Activated naive CD4-positive, alpha-beta T cell treated with anti-CD3 and anti-CD28 coated beads for 36 hours (primary cell): ENCODE measurements around the gene CLIC4. TPM values are rescaled to one million over a fixed set of nuclear protein-coding genes. Genes with fewer than 3 reads are reported as not detected.

Experiments
- CTCF ChIA-PET: fragments of 350-600 bp; sonication (Branson Sonifier 250); formaldehyde crosslinking; loops from one replicate; lab custom pipeline; 2021; ENCODE audit warnings: antibody characterized with exemption; lab: Charles Lee
- DNase-seq: peaks from one replicate; pipeline ENCODE4 v3.0.0-alpha.2; 2020
- H3K27ac Mint-ChIP-seq: one replicate; pipeline ENCODE4 v1.8.0; 2021; ENCODE audit warnings: mild to moderate bottlenecking, mixed read lengths
- H3K27me3 Mint-ChIP-seq: one replicate; pipeline ENCODE4 v1.8.0; 2021; ENCODE audit warnings: low read depth, mixed read lengths
- H3K36me3 Mint-ChIP-seq: one replicate; pipeline ENCODE4 v1.8.0; 2021; ENCODE audit warnings: low read depth, mixed read lengths
- H3K4me1 Mint-ChIP-seq: one replicate; pipeline ENCODE4 v1.8.0; 2021; ENCODE audit warnings: low read depth, mixed read lengths
- H3K4me3 Mint-ChIP-seq: one replicate; pipeline ENCODE4 v1.8.0; 2021; ENCODE audit warnings: mild to moderate bottlenecking, moderate library complexity, mixed read lengths
- H3K9me3 Mint-ChIP-seq: one replicate; pipeline ENCODE4 v1.8.0; 2021; ENCODE audit warnings: mixed read lengths
- intact Hi-C: fragments of 100-400 bp; cut with micrococcal nuclease; formaldehyde crosslinking; loops from one replicate; pipeline ENCODE4 v1.15.1; 2023
- total RNA-seq, 2 experiments: library from RNA; stranded (reverse); gene quantifications; one replicate each; pipeline ENCODE4 v1.2.3, GENCODE V29; 2021

CLIC4 gene
- total RNA-seq, 2 experiments from 2014 or later = 38.0 to 44.3 TPM

DNA sequence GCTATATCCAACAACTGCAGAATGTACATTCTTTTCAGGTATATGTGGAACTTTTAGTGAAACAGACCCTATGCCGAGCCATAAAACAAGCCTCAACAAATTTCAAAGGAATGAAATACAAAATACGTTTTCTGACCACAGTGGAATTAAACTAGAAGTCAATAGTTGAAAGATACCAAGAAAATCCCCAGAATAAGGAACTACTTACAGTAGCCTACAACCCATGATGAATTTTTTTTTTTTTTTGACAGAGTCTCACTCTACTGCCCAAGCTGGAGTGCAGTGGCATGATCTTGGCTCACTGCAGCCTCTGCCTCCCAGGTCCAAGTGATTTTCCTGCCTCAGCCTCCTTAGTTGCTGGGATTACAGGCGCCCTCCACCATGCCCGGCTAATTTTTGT is 101.4 kb downstream of the CLIC4 start:
- no peak overlapping the region for H3K27ac Mint-ChIP-seq
- DNase-seq = no peak
- no peaks in the 10 kb centered on the region for H3K36me3 Mint-ChIP-seq
- CTCF ChIA-PET = interaction anchor here (0.6 to 4.4 kb wide), 6 partner anchors 10 to 358 kb away, joined by 3 to 58 read pairs (median 14); no protein-coding TSS in a partner anchor
- H3K4me1 Mint-ChIP-seq = peaks cover 7% of the 10 kb centered on the region
- intact Hi-C loops = no loop called here
- H3K9me3 Mint-ChIP-seq = no peaks in the 10 kb centered on the region
- peaks cover 6% of the 10 kb centered on the region for H3K27me3 Mint-ChIP-seq
- H3K4me3 Mint-ChIP-seq = no peak overlapping the region

DNA sequence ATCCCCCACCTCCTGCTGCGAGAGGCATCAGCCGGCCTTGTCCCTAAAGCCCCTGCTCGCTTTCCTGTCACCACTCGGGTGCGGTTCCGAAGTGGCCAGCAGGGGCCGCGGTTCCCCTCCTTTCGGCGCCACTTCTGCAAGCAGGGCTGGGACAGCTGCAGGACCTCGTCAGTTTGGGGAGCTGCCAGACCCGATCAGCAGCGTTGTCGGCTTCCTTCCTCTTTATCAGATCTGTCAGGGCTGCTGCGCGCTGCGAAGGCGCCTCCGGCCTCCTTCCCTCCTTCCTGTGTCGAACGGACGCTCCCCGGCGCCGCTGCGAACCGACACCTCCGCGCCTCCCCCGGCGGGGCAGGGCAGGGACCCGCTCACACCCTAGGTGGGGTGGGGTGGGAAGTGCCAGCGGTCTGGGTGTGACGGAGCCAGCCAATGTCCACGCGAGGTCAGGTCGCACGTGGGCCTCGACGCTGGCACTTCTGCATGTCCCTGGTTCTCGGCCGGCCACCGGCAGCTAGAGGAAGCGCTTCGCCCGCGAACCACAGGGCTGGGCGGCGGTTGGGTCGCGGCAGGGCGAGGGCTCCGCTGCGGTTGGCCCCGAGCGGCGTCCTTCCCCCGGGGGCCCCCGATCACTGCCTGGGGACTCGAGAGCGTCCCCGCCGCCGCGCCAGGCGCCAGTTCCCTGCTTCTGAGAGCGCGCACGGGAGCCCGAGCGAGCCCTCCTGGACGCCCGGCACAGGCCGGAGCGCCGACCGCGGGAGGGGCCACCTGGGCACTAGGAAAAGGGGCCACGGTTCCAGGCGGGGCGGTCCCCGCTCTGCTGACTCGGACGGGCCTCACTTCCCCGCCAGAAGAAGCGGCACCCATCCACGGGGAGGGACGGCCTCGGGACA is 103.0 kb downstream of the CLIC4 start:
- H3K27ac Mint-ChIP-seq = no peak overlapping the region
- CTCF ChIA-PET = interaction anchor here (0.6 to 4.4 kb wide), 28 partner anchors 12 to 363 kb away, joined by 3 to 58 read pairs (median 4); partner anchors contain the start of gene RUNX3
- H3K27me3 Mint-ChIP-seq = peaks cover 3% of the 10 kb centered on the region
- peaks cover 7% of the 10 kb centered on the region for H3K4me1 Mint-ChIP-seq
- H3K9me3 Mint-ChIP-seq = no peaks in the 10 kb centered on the region
- peak overlapping the region; percentile 70 for H3K4me3 Mint-ChIP-seq
- DNase-seq = peak; percentile 94
- intact Hi-C loops = loop anchor here (1.0 to 2.0 kb wide), 7 partner anchors 51 to 357 kb away; no protein-coding TSS in a partner anchor
- H3K36me3 Mint-ChIP-seq = no peaks in the 10 kb centered on the region

DNA sequence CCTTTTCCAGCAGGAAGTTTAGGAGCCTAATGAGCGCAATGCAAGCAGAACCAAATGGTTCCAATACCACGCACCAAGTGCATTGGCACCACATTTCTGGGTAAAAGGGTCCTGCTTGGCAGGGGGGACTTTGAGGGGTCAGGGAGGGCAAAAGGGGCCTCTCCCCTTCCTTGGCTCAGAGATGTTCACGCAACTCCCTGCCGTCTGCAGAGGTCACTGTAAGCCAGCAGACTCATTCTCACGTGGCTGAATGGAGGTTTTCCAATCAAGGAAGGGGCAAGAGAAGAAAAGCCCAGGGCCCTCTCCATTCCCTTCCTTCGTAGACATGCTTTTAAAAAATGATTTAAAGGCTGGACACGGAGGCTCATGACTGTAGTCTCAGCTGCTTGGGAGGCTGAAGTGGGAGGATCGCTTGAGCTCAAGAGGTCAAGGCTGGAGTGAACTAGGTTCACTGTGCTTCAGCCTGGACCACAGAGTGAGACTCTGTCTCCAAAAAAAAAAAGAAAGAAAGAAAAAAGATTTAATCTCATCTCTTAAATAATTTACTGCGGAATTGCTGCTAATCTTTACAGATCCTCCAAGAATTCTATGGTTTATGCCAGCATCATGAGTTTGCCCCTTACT is 104.5 kb downstream of the CLIC4 start:
- Mint-ChIP-seq H3K36me3 (no peaks in the 10 kb centered on the region), H3K4me1 (peaks cover 7% of the 10 kb centered on the region), H3K4me3 (peak overlapping the region; percentile 7), H3K27me3 (peaks cover 3% of the 10 kb centered on the region), H3K27ac (no peak overlapping the region), H3K9me3 (no peaks in the 10 kb centered on the region)
- intact Hi-C loops = loop anchor here (2.0 kb wide), 2 partner anchors 49 to 105 kb away; no protein-coding TSS in a partner anchor
- peak; percentile 67 for DNase-seq
- CTCF ChIA-PET = interaction anchor here (0.7 to 4.4 kb wide), 14 partner anchors 10 to 355 kb away, joined by 3 to 58 read pairs (median 4); partner anchors contain the start of gene RUNX3

DNA sequence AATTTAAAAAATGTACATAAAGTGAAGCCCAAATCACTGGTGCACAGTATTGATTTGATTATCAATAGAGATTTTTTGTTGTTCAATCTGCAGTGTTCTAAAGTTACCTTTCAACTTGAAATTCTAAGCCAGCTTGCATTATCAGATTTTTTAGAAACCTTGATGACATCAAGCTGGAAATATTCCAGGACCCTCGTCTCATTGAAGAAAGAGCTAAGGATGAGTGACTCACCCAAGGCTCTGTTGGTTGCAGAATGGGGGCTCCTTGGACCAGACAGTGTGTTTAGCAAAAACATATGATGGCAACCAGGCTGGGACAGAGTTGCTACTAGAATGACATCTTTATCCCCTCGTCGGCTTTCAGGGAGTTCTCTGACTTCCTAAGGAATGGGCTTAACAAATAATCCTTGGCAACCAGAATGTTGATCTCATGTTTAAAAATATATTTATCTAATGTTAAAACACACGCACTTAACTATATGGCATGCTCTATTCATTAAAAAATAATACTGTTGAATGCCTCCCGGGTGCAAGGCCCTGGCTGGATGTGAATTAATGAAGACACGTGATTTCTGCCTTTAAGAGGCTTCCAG is 105.2 kb downstream of the CLIC4 start:
- DNase-seq = no peak
- H3K27me3 Mint-ChIP-seq = peaks cover 3% of the 10 kb centered on the region
- H3K4me3 Mint-ChIP-seq = no peak overlapping the region
- CTCF ChIA-PET = interaction anchor here (0.6 to 4.4 kb wide), 11 partner anchors 10 to 354 kb away, joined by 3 to 58 read pairs (median 4); no protein-coding TSS in a partner anchor
- no peaks in the 10 kb centered on the region for H3K9me3 Mint-ChIP-seq
- peaks cover 7% of the 10 kb centered on the region for H3K4me1 Mint-ChIP-seq
- no peaks in the 10 kb centered on the region for H3K36me3 Mint-ChIP-seq
- H3K27ac Mint-ChIP-seq = no peak overlapping the region
- intact Hi-C loops = no loop called here

DNA sequence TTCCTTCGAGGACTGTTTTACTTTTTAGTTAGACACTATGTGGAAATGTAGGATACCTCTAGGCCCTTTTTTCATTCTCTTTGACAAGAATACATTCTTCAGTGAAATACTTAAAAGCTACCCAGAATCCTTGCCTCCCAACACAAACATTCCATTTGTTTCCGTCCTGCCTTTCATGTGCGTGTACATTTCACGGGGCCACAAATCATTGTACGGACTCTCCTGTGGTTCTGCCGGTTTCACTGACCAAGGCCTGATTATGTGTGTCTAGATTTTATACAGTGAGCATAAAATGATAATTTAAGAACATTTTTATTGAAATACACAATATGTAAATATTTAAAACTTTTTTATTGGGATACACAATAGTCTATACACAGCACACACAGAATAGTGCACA is 108.4 kb downstream of the CLIC4 start:
- Mint-ChIP-seq H3K4me1 (peaks cover 4% of the 10 kb centered on the region), H3K36me3 (no peaks in the 10 kb centered on the region), H3K27me3 (peaks cover 3% of the 10 kb centered on the region), H3K4me3 (no peak overlapping the region), H3K27ac (no peak overlapping the region), H3K9me3 (no peaks in the 10 kb centered on the region)
- no peak for DNase-seq
- intact Hi-C loops = no loop called here
- CTCF ChIA-PET = interaction anchor here (0.6 to 1.5 kb wide), 6 partner anchors 17 to 1289 kb away, joined by 3 to 4 read pairs (median 3); no protein-coding TSS in a partner anchor

DNA sequence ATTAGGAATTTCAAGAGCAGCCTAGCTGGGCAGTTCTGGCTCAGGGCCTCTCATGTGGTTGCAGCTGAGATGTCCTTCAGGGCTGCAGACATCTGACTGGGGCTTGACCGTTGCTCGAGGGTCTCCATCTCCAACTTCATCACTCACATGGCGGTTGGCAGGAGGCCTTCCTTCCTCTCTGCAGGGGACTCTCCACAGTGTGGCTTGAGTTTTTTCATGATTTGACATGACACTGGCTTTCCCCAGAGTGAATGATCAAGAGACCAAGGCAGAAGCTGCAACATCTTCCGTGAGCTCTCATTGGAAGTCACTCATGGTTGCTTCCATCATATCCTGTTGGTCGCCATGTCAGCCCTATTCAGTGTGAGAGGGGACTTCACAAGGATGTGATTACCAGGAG is 110.2 kb downstream of the CLIC4 start:
- Mint-ChIP-seq H3K27ac (no peak overlapping the region), H3K36me3 (no peaks in the 10 kb centered on the region), H3K9me3 (no peaks in the 10 kb centered on the region), H3K4me1 (no peaks in the 10 kb centered on the region), H3K27me3 (no peaks in the 10 kb centered on the region), H3K4me3 (no peak overlapping the region)
- intact Hi-C loops = no loop called here
- CTCF ChIA-PET = interaction anchor here (0.8 to 1.2 kb wide), 3 partner anchors 58 to 246 kb away, joined by 3 read pairs; no protein-coding TSS in a partner anchor
- DNase-seq = no peak

DNA sequence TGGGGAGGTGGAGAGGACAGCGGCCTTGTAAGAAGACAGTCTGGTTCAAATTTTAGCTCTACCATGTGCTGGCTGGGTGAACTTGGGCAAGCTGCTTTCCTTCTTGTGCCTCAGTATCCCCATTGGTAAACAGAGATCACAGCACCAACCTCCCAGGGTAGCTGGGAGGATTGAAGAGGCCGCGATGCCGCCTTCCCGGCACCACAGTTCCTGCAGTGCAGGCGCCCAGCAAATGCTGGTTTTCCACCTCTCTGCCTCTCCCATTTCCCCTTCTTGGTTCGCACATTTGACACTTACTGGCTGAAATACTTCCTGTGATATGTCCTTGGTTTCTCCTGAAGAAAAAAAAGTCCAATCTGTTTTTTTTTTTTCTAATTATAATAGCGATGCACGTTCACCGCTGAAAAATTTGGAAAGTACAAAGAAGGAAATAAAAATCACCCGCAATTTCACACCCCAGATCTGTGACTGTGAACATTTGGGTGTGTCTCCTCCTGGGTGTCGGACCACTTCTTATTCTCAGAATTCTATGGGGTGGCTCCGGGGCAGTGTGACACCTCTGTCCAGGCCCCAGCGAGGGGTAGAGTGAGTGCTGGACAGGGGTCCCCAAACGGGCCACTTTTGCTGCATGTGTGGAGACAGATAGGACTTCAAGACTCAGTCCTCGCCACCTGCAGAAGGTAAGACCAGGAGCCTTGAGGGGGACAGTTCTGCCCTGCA is 111.7 kb downstream of the CLIC4 start:
- Mint-ChIP-seq H3K36me3 (no peaks in the 10 kb centered on the region), H3K27me3 (no peaks in the 10 kb centered on the region), H3K27ac (no peak overlapping the region), H3K4me3 (no peak overlapping the region), H3K9me3 (no peaks in the 10 kb centered on the region), H3K4me1 (no peaks in the 10 kb centered on the region)
- CTCF ChIA-PET = no interaction called here
- no peak for DNase-seq
- intact Hi-C loops = no loop called here

DNA sequence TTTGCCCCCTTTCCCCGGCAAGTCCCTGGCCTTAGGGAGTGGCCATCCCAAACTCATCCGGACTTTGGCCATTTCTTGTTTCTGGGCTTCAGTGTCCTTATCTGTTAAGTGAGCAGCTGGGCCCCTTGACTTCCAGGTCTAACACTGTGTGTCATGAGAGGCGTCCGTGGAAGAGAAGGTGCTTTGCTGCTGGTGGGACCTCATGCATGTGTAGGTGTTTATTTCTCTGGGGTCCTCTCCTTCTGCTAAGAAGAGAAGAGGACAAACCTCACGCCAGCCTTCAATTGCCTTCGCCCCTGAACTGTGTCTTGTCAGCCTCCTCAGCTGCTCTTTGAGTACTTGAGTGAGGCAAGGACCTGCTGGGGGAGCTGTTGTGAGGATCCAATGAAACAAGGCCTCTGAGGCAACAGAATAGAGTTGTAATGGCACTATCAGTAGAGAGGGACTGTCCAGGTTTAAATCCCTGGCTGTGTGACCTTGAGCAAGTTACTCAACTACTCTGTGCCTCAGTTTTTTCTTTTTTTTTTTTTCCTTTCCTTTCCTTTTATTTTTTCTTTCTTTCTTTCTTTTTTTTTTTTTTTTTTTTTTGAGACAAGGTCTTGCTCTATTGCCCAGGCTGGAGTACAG is 112.4 kb downstream of the CLIC4 start:
- H3K27ac Mint-ChIP-seq = no peak overlapping the region
- H3K27me3 Mint-ChIP-seq = no peaks in the 10 kb centered on the region
- H3K4me1 Mint-ChIP-seq = no peaks in the 10 kb centered on the region
- CTCF ChIA-PET = no interaction called here
- intact Hi-C loops = no loop called here
- DNase-seq = no peak
- no peaks in the 10 kb centered on the region for H3K36me3 Mint-ChIP-seq
- H3K4me3 Mint-ChIP-seq = no peak overlapping the region
- H3K9me3 Mint-ChIP-seq = no peaks in the 10 kb centered on the region

DNA sequence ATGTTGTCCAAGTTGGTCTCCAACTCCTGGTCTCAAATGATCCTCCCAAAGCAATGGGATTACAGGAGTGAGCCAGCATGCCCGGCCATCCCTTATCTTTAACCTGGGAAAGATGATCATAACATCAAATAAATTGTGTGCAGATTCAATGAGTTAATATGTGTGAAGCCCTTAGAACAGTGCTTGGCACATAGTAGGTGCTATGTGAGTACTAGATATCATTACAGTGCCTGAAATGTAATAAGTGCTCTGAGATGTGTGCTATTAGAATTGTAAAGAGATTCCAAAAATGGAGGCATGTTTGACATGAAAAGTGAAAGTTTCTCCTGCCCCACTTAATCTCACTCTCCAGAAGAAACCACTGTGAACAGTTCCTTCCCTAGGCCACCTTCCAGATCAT is 113.0 kb downstream of the CLIC4 start:
- Mint-ChIP-seq H3K27ac (no peak overlapping the region), H3K36me3 (no peaks in the 10 kb centered on the region), H3K4me3 (no peak overlapping the region), H3K9me3 (no peaks in the 10 kb centered on the region), H3K4me1 (no peaks in the 10 kb centered on the region), H3K27me3 (no peaks in the 10 kb centered on the region)
- intact Hi-C loops = no loop called here
- CTCF ChIA-PET = no interaction called here
- DNase-seq = no peak

DNA sequence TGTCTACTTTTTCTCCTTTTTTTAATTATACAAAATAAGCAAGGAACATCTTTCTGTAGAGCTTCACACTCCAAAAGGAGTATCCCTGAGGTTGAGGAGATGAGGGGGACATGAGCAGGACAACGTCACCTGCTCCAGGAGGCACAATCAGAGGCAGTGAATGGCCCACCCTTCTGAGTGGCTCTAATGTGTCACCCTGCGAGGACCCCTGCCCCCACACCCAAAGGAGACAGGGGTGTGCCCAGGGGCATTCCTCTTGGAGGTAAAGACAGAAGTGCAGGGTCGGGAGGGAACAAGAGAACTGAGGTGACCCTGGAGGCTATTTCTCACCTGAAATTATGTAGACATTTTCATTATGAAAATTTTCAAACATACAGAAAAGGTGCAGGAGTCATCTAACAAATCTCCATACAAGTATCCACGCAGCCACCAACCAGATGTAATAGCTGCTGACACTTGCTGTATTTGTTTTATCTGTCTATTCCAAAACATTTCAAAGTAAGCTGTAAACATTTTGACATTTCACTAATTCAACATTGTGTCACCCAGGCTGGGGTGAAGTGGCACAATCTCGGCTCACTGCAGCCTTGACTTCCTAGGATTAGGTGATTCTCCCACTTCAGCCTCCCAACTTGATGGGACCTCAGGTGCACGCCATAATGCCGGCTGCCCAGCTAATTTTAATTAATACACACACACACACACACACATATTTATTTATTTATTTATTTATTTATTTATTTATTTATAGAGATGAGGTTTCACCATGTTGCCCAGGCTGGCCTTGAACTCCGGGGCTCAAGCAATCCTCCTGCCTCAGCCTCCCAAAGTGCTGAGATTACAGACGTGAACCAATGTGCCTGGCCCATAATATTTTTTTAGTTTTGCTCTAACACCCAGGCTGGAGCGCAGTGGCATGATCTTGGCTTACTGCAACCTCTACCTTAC is 114.1 kb downstream of the CLIC4 start:
- intact Hi-C loops = no loop called here
- CTCF ChIA-PET = interaction anchor here (1.0 to 2.8 kb wide), 3 partner anchors 9 to 15 kb away, joined by 3 to 9 read pairs (median 6); no protein-coding TSS in a partner anchor
- no peak for DNase-seq
- H3K27ac Mint-ChIP-seq = no peak overlapping the region
- no peaks in the 10 kb centered on the region for H3K4me1 Mint-ChIP-seq
- no peaks in the 10 kb centered on the region for H3K27me3 Mint-ChIP-seq
- H3K9me3 Mint-ChIP-seq = no peaks in the 10 kb centered on the region
- H3K36me3 Mint-ChIP-seq = no peaks in the 10 kb centered on the region
- no peak overlapping the region for H3K4me3 Mint-ChIP-seq
